ENCODE results near the gene ARL13B. TPM values are rescaled to one million over a fixed set of nuclear protein-coding genes. Genes with fewer than 3 reads are reported as not detected.

The ARL13B gene
- total and polyA plus RNA-seq, 2 of the 4 experiments (the other 2 are of a cell fraction), result 2.7 to 3.0 TPM

DNA sequence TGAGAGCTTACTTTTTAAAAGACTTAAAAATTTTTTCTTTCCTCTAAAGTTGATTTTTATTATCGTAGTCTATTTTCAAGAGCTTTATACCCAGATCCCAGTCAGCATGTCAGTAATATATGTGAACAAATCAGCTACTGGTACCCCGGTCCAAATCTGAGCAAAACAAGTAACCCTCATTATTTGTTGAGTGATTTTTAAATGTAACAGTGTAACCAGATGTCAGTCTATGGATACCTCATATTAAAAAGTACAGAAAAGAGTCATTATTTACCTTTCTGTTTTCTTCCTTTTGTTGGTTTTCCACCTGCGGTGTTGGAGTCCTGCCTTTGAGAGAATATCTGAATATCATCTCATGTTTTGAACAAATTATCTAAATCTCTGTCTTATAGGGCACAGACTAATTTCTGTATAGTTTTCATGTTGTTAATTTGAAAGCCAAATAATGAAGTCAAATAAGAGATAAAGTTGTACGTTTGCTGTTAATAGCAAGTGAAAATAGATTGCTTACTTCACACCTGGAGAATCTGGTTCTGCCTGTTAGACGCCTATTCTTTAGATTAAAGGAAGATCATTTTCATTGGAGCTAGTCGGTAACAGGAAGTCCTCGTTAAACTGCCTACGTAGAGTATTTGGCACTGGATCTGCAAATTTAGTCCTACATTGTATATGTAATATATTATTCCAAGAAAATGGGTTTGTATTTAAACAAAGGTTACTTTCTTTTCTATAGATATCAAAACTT lies 48.3 kb downstream of the ARL13B start, which contains the start of gene STX19:
TSS of gene STX19 (minus strand) at position 505 of the 745 bp plus-strand sequence. CDS start 13,328 bp downstream, outside the sequence.
- Histone ChIP-seq H2BK20ac (ENCODE audit: low read depth, low read length) (no peak within 1 kb of the TSS), H2AK5ac (ENCODE audit: low read depth, low read length) (no peak within 1 kb of the TSS), H4K20me1 (ENCODE audit: insufficient read depth, low read length) (no peaks in the 10 kb centered on the region), H2BK5ac (ENCODE audit: low read depth, low read length, poor library complexity, severe bottlenecking) (no peak within 1 kb of the TSS), H3K14ac (replicated peaks; ENCODE audit: low read depth, low read length) (no peak within 1 kb of the TSS), H3K4me1 (ENCODE audit: control insufficient read depth, insufficient read depth, low read length) (no peaks in the 10 kb centered on the region), H3K9me3 (ENCODE audit: control insufficient read depth, insufficient read depth, low read length) (no peaks in the 10 kb centered on the region), H3K36me3 (ENCODE audit: control insufficient read depth, insufficient read depth, low read length) (no peaks in the 10 kb centered on the region), H3K4ac (ENCODE audit: low read depth, low read length) (no peak within 1 kb of the TSS), H2BK15ac (ENCODE audit: low read depth, low read length) (no peak within 1 kb of the TSS), H3K23ac (ENCODE audit: low read depth, low read length) (no peak within 1 kb of the TSS), H4K91ac (ENCODE audit: insufficient read depth, low read depth, low read length) (no peak within 1 kb of the TSS), H3K27me3 (ENCODE audit: control insufficient read depth, insufficient read depth, low read length) (no peaks in the 10 kb centered on the region), H3K9me1 (ENCODE audit: insufficient read depth, low read length) (no peaks in the 10 kb centered on the region), H2AFZ (replicated peaks; ENCODE audit: low read length, poor library complexity) (no peak within 1 kb of the TSS), H4K8ac (ENCODE audit: low read depth in 2 of 2, low read length in 2 of 2) (no peak within 1 kb of the TSS), H3K79me1 (ENCODE audit: low read depth in 1 of 2, low read length in 2 of 2) (no peaks in the 10 kb centered on the region), H3K9ac (ENCODE audit: low read depth, low read length) (no peak within 1 kb of the TSS), H3K4me3 (ENCODE audit: insufficient read depth, low read depth, low read length) (no peak within 1 kb of the TSS), H2BK120ac (ENCODE audit: low read depth, low read length) (no peak within 1 kb of the TSS), H2AK9ac (replicated peaks; ENCODE audit: low read depth, low read length, poor library complexity) (no peak within 1 kb of the TSS), H3K56ac (ENCODE audit: extremely low read depth, insufficient read depth, low read length) (no peak within 1 kb of the TSS), H3K18ac (ENCODE audit: low read depth, low read length) (no peak within 1 kb of the TSS), H4K5ac (ENCODE audit: low read depth, low read length) (no peak within 1 kb of the TSS), H3K4me2 (ENCODE audit: low read depth, low read length) (no peak within 1 kb of the TSS), H3K27ac (ENCODE audit: insufficient read depth, low read length) (no peak within 1 kb of the TSS)
- ATAC-seq (ENCODE audit: low read depth) (no peak), DNase-seq (no peak)
- POLR2A ChIA-PET (ENCODE audit: unreplicated experiment), result interaction anchor here (0.5 kb wide), 1 partner anchor 12 kb away, joined by 7 read pairs; no protein-coding TSS in a partner anchor
- dilution Hi-C loops (cut with HindIII; ENCODE audit: low sequenced_read_pairs, unreplicated experiment) (no loop called here), in situ Hi-C loops (cut with MboI; ENCODE audit: low sequenced_read_pairs) (no loop called here), intact Hi-C loops (cut with micrococcal nuclease) (no loop called here)
- CTCF ChIA-PET, result interaction anchor here (0.7 to 1.5 kb wide), 3 partner anchors 9 to 14 kb away, joined by 3 to 5 read pairs (median 4); no protein-coding TSS in a partner anchor
- WGBS, 2 experiments (ENCODE audit: extremely low coverage in 2 of 2, insufficient read length in 1 of 2), result no CpG with 5 or more reads among the region's 8 CpGs
- TF ChIP-seq CHD1 (IDR thresholded peaks at IDR 0.05; ENCODE audit: low read depth, low read length), result no peak
- TF ChIP-seq MXI1 (IDR thresholded peaks at IDR 0.05; ENCODE audit: borderline replicate concordance, low read depth, low read length), result no peak
- TF ChIP-seq BHLHE40 (IDR thresholded peaks at IDR 0.05; ENCODE audit: low read depth, low read length), result no peak
- BruUV-seq (replicated peaks), result no TSS peak

All from IMR-90 (cell line).